Activated T-cell treated with anti-CD3 and anti-CD28 coated beads for 24 hours (primary cell): Measurements from ENCODE around the gene HMX3.
"Not testable (repeated sequence)": the region's sequence is repeated elsewhere in the genome, so short reads cannot be mapped to it uniquely, and the experiment has no call there.

Experiments
- DNase-seq: peaks from one replicate; pipeline ENCODE4 v3.0.0-alpha.2; 2020; ENCODE audit warnings: low read depth

The HMX3 gene

DNA sequence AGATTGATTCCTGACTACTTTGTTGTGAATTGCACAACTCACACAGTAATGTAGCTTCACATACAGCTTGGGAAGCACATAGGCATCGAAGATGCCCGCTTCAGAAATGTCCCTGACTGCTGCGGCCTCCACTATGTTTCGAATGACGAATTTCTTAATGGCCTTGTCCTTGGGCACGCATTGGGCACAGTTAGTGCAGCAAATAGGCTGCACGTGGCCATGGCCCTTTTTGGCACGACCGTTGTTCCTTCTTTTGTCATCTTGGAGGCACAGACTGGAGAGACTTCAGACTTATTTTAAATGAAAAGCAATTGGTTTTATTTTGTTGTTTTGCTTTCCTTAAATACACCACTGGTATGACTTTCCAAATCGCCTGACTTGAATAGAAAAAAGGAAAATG, 35.8 kb downstream of the HMX3 start:
- DNase-seq = not testable (repeated sequence)

DNA sequence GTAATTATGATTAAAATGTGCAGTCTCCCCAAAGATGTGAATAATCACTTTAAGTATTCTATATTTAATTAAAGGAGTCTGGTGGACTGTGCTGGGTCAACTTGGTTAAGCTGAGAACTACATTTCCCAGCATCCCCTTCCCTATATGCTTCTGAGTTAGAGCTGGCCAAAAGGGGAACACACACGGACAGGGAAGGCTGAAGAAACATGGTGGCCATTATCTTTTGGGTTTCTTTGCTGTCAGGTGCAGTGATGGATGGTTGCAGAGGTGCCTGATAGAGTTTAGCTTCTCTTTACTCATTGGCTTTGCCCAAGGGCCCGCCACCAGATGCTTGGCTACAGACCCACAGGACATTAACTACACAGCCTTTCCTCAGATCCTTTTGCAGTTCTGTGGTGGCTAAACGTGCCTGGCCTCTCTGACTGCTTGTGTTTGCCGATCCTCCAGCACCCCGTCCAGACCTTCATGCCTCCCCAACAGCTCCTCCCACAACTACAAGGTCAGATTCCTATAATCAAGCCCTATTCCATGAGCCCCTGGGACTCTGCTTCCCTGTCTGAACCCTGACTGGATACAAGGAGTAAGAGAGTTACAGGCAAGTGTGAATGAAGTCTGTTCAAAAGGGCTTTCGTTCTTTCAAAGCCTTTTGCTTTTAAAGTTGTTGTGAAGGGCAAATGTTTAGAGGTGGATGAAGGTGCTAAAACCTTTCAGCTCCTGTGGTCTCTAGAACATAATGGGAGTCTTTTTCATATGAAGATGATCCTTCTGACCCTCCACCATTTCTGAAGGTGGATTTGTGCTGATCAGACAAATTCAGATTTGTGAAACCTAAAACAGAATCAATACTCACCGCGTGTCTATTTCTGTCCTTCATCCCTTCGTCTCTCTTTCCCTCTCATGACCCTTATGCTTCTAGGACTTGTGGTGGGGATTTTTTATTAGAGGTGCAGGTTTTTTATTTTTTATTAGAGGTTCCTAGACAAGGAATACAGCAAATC, 39.9 kb downstream of the HMX3 start:
- DNase-seq = no peak

DNA sequence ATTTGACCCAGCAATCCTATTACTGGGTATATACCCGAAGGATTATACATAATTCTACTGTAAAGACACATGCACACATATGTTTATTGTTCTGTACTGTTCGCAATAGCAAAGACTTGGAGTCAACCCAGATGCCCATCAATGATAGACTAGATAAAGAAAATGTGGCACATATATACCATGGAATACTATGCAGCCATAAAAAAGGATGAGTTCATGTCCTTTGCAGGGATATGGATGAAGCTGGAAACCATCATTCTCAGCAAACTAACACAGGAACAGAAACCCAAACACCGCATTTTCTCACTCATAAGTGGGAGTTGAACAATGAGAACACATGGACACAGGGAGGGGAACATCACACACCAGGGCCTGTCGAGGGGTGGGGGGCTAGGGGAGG, 42.6 kb downstream of the HMX3 start:
- DNase-seq = not testable (repeated sequence)

DNA sequence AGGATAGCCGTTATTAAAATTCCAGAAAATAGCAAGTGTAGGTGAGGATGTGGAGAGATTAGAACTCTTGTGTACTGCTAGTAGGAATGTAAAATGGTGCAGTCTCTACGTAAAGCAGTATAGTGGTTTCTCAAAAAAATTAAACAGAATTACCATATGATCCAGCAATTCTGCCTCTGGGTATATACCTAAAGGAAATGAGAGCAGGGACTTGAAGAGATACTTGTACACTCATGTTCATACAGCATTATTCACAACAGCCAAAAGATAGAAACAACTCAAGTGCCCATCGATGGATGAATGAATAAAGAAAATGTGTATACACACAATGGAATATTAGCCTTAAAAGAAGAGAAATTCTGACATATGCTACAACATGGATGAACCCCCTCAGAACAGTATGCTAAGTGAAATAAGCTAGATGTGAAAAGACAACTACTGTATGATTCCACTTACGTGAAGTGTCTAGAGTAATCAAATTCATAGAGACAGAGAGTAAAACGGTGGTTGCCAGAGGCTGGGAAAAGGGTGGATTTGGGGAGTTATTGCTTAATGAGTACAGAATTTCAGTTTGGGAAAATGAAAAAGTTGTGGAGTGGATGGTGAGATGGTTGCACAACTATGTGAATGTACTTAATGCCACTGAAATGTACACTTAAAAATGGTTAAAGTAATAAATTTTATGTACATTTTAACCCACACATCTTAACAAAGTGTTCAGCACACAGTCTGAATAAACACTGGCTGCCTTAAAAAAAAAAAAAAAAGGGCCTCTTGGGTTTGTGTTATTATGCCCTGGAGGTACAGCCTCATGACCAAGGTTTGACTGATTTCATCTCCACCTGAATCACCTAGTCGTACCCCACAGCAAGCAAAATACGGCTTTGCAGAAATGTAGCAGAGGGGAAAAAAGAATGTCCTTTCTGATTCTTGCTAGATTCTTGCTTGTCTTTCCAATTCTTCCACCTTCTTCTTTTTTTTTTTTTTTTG, 44.6 kb downstream of the HMX3 start:
- no peak for DNase-seq

DNA sequence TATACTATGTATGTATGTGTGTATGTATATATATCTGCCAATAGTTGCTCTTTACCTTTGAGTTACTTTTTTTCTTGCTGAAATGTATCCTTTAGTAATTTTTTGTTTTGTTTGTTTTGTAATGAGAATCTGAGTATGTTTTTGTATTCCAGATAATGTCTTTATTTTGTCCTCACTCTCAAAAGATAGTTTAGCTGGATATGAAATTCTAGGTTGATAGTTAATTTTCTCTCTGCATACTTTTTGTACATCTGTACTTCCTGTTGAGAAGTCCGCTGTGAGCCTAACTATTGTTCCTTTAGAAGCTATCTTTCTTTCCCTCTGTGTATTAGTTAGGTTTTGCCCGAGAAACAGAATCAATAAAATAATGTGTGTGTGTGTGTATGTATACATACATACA, 48.0 kb downstream of the HMX3 start:
- no peak for DNase-seq

DNA sequence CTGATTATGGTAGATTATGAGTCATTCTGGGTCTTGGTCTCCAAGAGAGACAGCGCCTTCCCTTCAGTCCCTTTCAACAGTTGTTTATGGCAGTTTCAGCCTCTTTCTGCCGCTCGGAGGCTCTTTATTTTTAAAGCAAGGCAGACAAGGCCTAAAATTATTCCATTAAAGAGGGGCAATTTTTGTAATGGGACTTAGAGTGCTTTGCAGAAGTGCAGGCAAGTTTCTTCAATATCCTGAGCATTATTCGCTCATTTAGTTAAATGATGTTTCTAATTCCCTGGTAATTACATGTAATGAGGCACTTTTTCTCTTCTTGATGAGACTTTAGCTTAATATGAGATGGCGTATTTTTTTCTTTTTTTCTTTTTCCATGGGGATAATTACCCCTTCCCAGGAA, 52.0 kb downstream of the HMX3 start:
- no peak for DNase-seq
